Progenitor cell of endocrine pancreas (in vitro differentiated cells): ENCODE data around the gene RADX. TPM values are rescaled to one million over a fixed set of nuclear protein-coding genes. Genes with fewer than 3 reads are reported as not detected.
A peak's percentile ranks its signal among the peaks of the same experiment; 100 is the strongest.

Experiments used
- DNase-seq: peaks from one replicate; pipeline ENCODE4 v3.0.0; 2021; ENCODE audit warnings: low spot score; ENCODE audit not compliant: unreplicated experiment
- H3K27ac Mint-ChIP-seq: 2 replicates; pipeline ENCODE4 v1.8.0; 2021; ENCODE audit warnings: mild to moderate bottlenecking, moderate library complexity, mixed read lengths
- H3K27me3 Mint-ChIP-seq: 2 replicates; pipeline ENCODE4 v1.8.0; 2021; ENCODE audit warnings: mixed read lengths
- H3K36me3 Mint-ChIP-seq: 2 replicates; pipeline ENCODE4 v1.8.0; 2022; ENCODE audit warnings: mixed read lengths; ENCODE audit not compliant: insufficient read depth
- H3K4me1 Mint-ChIP-seq: 2 replicates; pipeline ENCODE4 v1.8.0; 2021; ENCODE audit warnings: low read depth, mixed read lengths
- H3K4me3 Mint-ChIP-seq: 2 replicates; pipeline ENCODE4 v1.8.0; 2021; ENCODE audit warnings: low read depth, mild to moderate bottlenecking, moderate library complexity, mixed read lengths
- H3K9me3 Mint-ChIP-seq: 2 replicates; pipeline ENCODE4 v1.8.0; 2021; ENCODE audit warnings: low read depth, mixed read lengths
- CTCF ChIP-seq: fragments of 200-600 bp; sonication (generic); IDR thresholded peaks from one replicate; pipeline ENCODE4 v1.5.0; 2021; ENCODE audit warnings: antibody characterized with exemption, mild to moderate bottlenecking; ENCODE audit not compliant: unreplicated experiment
- total RNA-seq: library from RNA; stranded (reverse); gene quantifications from 2 replicates; pipeline ENCODE4 v1.2.1, GENCODE V29; 2021

Gene RADX
- total RNA-seq, 1 donor from 2014 or later: 10.0 TPM

GRCh38 chrX:106588801-106589200, 23.0 kb upstream of the RADX start:
- no peak for DNase-seq
- no peak overlapping the region for H3K27ac Mint-ChIP-seq
- peaks cover 11% of the 10 kb centered on the region for H3K9me3 Mint-ChIP-seq
- TF ChIP-seq CTCF: no peak
- no peak overlapping the region for H3K4me3 Mint-ChIP-seq
- H3K27me3 Mint-ChIP-seq: no peaks in the 10 kb centered on the region
- H3K36me3 Mint-ChIP-seq: no peaks in the 10 kb centered on the region
- H3K4me1 Mint-ChIP-seq: no peaks in the 10 kb centered on the region

GRCh38 chrX:106599411-106599810, 12.4 kb upstream of the RADX start:
- H3K9me3 Mint-ChIP-seq: peaks cover 15% of the 10 kb centered on the region
- no peak overlapping the region for H3K4me3 Mint-ChIP-seq
- H3K27ac Mint-ChIP-seq: no peak overlapping the region
- no peaks in the 10 kb centered on the region for H3K36me3 Mint-ChIP-seq
- H3K4me1 Mint-ChIP-seq: no peaks in the 10 kb centered on the region
- no peak for DNase-seq
- no peaks in the 10 kb centered on the region for H3K27me3 Mint-ChIP-seq
- no peak for TF ChIP-seq CTCF

GRCh38 chrX:106606571-106606970, 5.2 kb upstream of the RADX start:
- no peak for DNase-seq
- no peak overlapping the region for H3K27ac Mint-ChIP-seq
- TF ChIP-seq CTCF: no peak
- H3K27me3 Mint-ChIP-seq: no peaks in the 10 kb centered on the region
- peaks cover 11% of the 10 kb centered on the region for H3K9me3 Mint-ChIP-seq
- no peak overlapping the region for H3K4me3 Mint-ChIP-seq
- H3K36me3 Mint-ChIP-seq: no peaks in the 10 kb centered on the region
- peaks cover 2% of the 10 kb centered on the region for H3K4me1 Mint-ChIP-seq

- no peak for DNase-seq
- Mint-ChIP-seq H3K4me1 (peaks cover 5% of the 10 kb centered on the region), H3K27me3 (peaks cover 6% of the 10 kb centered on the region), H3K36me3 (no peaks in the 10 kb centered on the region), H3K27ac (no peak overlapping the region), H3K4me3 (no peak overlapping the region), H3K9me3 (peaks cover 9% of the 10 kb centered on the region)
- TF ChIP-seq CTCF: no peak
Observed at GRCh38 chrX:106608016-106608415, 3.8 kb upstream of the RADX start.

- Mint-ChIP-seq H3K27ac (no peak overlapping the region), H3K36me3 (no peaks in the 10 kb centered on the region), H3K4me1 (peaks cover 7% of the 10 kb centered on the region), H3K9me3 (peaks cover 11% of the 10 kb centered on the region), H3K4me3 (peak overlapping the region; percentile 89), H3K27me3 (peaks cover 11% of the 10 kb centered on the region)
- DNase-seq: no peak
- TF ChIP-seq CTCF: no peak
Observed at GRCh38 chrX:106611317-106611678, 480 bp upstream of the RADX start.
